GM19240 (cell line): ENCODE results near the gene AP1G1.
"Not testable (repeated sequence)": the region's sequence is repeated elsewhere in the genome, so short reads cannot be mapped to it uniquely, and the experiment has no call there.

ENCODE experiments used
- DNase-seq: peaks from one replicate; pipeline ENCODE4 v3.0.0; 2011; ENCODE audit warnings: low spot score; ENCODE audit not compliant: insufficient read length

Gene AP1G1

GRCh38 chr16:71706046-71706445, 102.6 kb downstream of the AP1G1 start:
- DNase-seq, result no peak

GRCh38 chr16:71703333-71703732, 105.3 kb downstream of the AP1G1 start:
- DNase-seq, result no peak

GRCh38 chr16:71700831-71701230, 107.8 kb downstream of the AP1G1 start:
- DNase-seq, result no peak

GRCh38 chr16:71698491-71698890, 110.1 kb downstream of the AP1G1 start:
- DNase-seq, result no peak

GRCh38 chr16:71693164-71693563, 115.5 kb downstream of the AP1G1 start:
- DNase-seq, result no peak

- no peak for DNase-seq
Observed at GRCh38 chr16:71689901-71690300, 118.7 kb downstream of the AP1G1 start.

- DNase-seq, result no peak
Observed at GRCh38 chr16:71687861-71688260, 120.8 kb downstream of the AP1G1 start.

GRCh38 chr16:71684280-71684679, 124.4 kb downstream of the AP1G1 start:
- not testable (repeated sequence) for DNase-seq

GRCh38 chr16:71681360-71681759, 127.3 kb downstream of the AP1G1 start:
- DNase-seq, result no peak
